WTC11 (cell line): ENCODE results near the gene TEKT5. TPM values are rescaled to one million over a fixed set of nuclear protein-coding genes. Genes with fewer than 3 reads are reported as not detected.

Experiments
- ATAC-seq: fragments of 200-7000 bp; cut with Tn5 transposase; 2 replicates; pipeline ENCODE4 v1.10.0; 2021; ENCODE audit warnings: mild to moderate bottlenecking, moderate library complexity
- CTCF ChIA-PET: fragments of 300-600 bp; sonication (Branson Sonifier 250); formaldehyde crosslinking; loops from one replicate; lab custom pipeline; 2021; ENCODE audit warnings: antibody characterized with exemption; lab: Charles Lee
- POLR2A ChIA-PET: fragments of 350-600 bp; sonication (Branson Sonifier 250); formaldehyde crosslinking; loops from one replicate; lab custom pipeline; 2021; ENCODE audit warnings: antibody characterized with exemption; lab: Charles Lee
- DNase-seq: peaks from one replicate; pipeline ENCODE4 v3.0.0; 2021; ENCODE audit warnings: low spot score
- H3K27ac Mint-ChIP-seq: 2 replicates; pipeline ENCODE4 v1.8.0; 2021; ENCODE audit warnings: mixed read lengths
- H3K27me3 Mint-ChIP-seq: 2 replicates; pipeline ENCODE4 v1.8.0; 2021; ENCODE audit warnings: low read depth, mild to moderate bottlenecking, moderate library complexity, mixed read lengths
- H3K36me3 Mint-ChIP-seq: 2 replicates; pipeline ENCODE4 v1.8.0; 2021; ENCODE audit warnings: mixed read lengths
- H3K4me1 Mint-ChIP-seq: 2 replicates; pipeline ENCODE4 v1.8.0; 2022; ENCODE audit warnings: mixed read lengths
- H3K4me3 Mint-ChIP-seq: 2 replicates; pipeline ENCODE4 v1.8.0; 2021; ENCODE audit warnings: mild to moderate bottlenecking, moderate library complexity, mixed read lengths
- H3K9me3 Mint-ChIP-seq: 2 replicates; pipeline ENCODE4 v1.8.0; 2021; ENCODE audit warnings: mixed read lengths
- ETV6 ChIP-seq: sonication (generic); formaldehyde crosslinking; IDR thresholded peaks from 2 replicates; pipeline ENCODE4 v1.8.1; 2022; ENCODE audit warnings: mild to moderate bottlenecking, missing genetic modification reagents
- FOXP1 ChIP-seq: sonication (generic); formaldehyde crosslinking; IDR thresholded peaks from 2 replicates; pipeline ENCODE4 v1.8.0; 2022; ENCODE audit warnings: missing genetic modification reagents, mild to moderate bottlenecking, moderate library complexity, borderline replicate concordance
- GABPB1 ChIP-seq: sonication (generic); formaldehyde crosslinking; IDR thresholded peaks from 2 replicates; pipeline ENCODE4 v1.8.1; 2023; ENCODE audit warnings: mild to moderate bottlenecking, missing genetic modification reagents
- KAT7 ChIP-seq: sonication (generic); formaldehyde crosslinking; IDR thresholded peaks from 2 replicates; pipeline ENCODE4 v1.8.1; 2023; ENCODE audit warnings: missing genetic modification reagents, mild to moderate bottlenecking, borderline replicate concordance
- MYBL2 ChIP-seq: sonication (generic); formaldehyde crosslinking; IDR thresholded peaks from 2 replicates; pipeline ENCODE4 v1.8.1; 2023; ENCODE audit warnings: mild to moderate bottlenecking, moderate library complexity, missing genetic modification reagents
- NFE2L1 ChIP-seq: sonication (generic); formaldehyde crosslinking; IDR thresholded peaks from 2 replicates; pipeline ENCODE4 v1.8.1; 2023; ENCODE audit warnings: missing genetic modification reagents
- OVOL2 ChIP-seq: fragments of 250-450 bp; sonication (Bioruptor Pico); IDR thresholded peaks from 2 replicates; pipeline ENCODE4 v1.9.0; 2021; ENCODE audit warnings: mild to moderate bottlenecking, borderline replicate concordance
- TEAD1 ChIP-seq: sonication (generic); formaldehyde crosslinking; IDR thresholded peaks from 2 replicates; pipeline ENCODE4 v1.8.0; 2022; ENCODE audit warnings: mild to moderate bottlenecking, missing genetic modification reagents
- ZBTB21 ChIP-seq: sonication (generic); formaldehyde crosslinking; IDR thresholded peaks from 2 replicates; pipeline ENCODE4 v1.8.1; 2023; ENCODE audit warnings: mild to moderate bottlenecking, missing genetic modification reagents, borderline replicate concordance
- total RNA-seq: library from RNA; stranded (reverse); gene quantifications from 3 replicates; pipeline ENCODE4 v1.2.3, GENCODE V29; 2021
- TF ChIP-seq, protein P1 (sequence below): sonication (generic); formaldehyde crosslinking; IDR thresholded peaks from 2 replicates; pipeline ENCODE4 v1.8.0; 2023; ENCODE audit warnings: missing genetic modification reagents
- TF ChIP-seq, protein P2 (sequence below): sonication (generic); formaldehyde crosslinking; IDR thresholded peaks from 2 replicates; pipeline ENCODE4 v1.8.1; 2022; ENCODE audit warnings: missing genetic modification reagents, borderline replicate concordance
- TF ChIP-seq, protein P3 (sequence below): sonication (generic); formaldehyde crosslinking; IDR thresholded peaks from 2 replicates; pipeline ENCODE4 v1.8.1; 2023; ENCODE audit warnings: mild to moderate bottlenecking, moderate library complexity, missing genetic modification reagents
- TF ChIP-seq, protein P4 (sequence below): sonication (generic); formaldehyde crosslinking; IDR thresholded peaks from 2 replicates; pipeline ENCODE4 v1.8.1; 2023; ENCODE audit warnings: mild to moderate bottlenecking, missing genetic modification reagents, borderline replicate concordance
- TF ChIP-seq, protein P5 (sequence below): sonication (generic); formaldehyde crosslinking; IDR thresholded peaks from 2 replicates; pipeline ENCODE4 v1.8.0; 2022; ENCODE audit warnings: mild to moderate bottlenecking, missing genetic modification reagents
- TF ChIP-seq, protein P6 (sequence below): sonication (generic); formaldehyde crosslinking; IDR thresholded peaks from 2 replicates; pipeline ENCODE4 v1.8.0; 2022; ENCODE audit warnings: mild to moderate bottlenecking, missing genetic modification reagents
- TF ChIP-seq, protein P7 (sequence below): sonication (generic); formaldehyde crosslinking; IDR thresholded peaks from 2 replicates; pipeline ENCODE4 v1.8.1; 2022; ENCODE audit warnings: mild to moderate bottlenecking, moderate library complexity, missing genetic modification reagents
- TF ChIP-seq, protein P8 (sequence below): fragments of 250-450 bp; sonication (Bioruptor Pico); IDR thresholded peaks from 2 replicates; pipeline ENCODE4 v1.9.0; 2021; ENCODE audit warnings: mild to moderate bottlenecking, borderline replicate concordance

TEKT5 gene
- total RNA-seq, 1 experiment from 2014 or later = 1.1 TPM

DNA sequence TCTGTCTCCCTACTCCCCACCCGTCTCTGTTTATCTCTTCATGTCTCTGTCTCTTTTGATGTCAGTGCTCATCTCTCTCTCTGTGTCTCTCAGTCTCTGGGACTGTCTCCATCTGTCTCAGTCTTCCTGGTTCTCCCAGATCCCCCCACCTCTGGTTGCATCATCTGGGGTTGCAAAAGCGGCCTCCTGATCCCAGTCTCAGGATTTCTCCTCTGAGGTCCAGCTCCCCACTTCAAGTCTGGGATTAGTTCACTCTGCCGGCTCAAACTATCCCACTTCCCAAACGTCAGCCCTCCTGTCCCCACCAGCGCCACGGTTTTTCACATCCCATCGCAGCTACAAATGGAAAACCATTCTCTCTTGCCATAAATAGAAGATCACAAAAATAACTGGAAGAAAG lies 9.0 kb downstream of the TEKT5 start:
- 0 out of 2 replicates have a peak, but pooled peaks cover 2% of the 10 kb centered on the region for H3K4me1 Mint-ChIP-seq
- ChIA-PET POLR2A (no interaction called here), CTCF (no interaction called here)
- no peak for DNase-seq
- H3K27me3 Mint-ChIP-seq = no peaks in the 10 kb centered on the region; the same call in 1 of the 2 replicates
- ATAC-seq = no peak
- no peaks in the 10 kb centered on the region for H3K36me3 Mint-ChIP-seq
- H3K4me3 Mint-ChIP-seq = no peak overlapping the region
- H3K9me3 Mint-ChIP-seq = no peaks in the 10 kb centered on the region
- TF ChIP-seq KAT7 = no peak
- peak; percentile 77; the same call in 1 of the 2 replicates for TF ChIP-seq GABPB1 (CRISPR knock-in tag)
- H3K27ac Mint-ChIP-seq = no peak overlapping the region

DNA sequence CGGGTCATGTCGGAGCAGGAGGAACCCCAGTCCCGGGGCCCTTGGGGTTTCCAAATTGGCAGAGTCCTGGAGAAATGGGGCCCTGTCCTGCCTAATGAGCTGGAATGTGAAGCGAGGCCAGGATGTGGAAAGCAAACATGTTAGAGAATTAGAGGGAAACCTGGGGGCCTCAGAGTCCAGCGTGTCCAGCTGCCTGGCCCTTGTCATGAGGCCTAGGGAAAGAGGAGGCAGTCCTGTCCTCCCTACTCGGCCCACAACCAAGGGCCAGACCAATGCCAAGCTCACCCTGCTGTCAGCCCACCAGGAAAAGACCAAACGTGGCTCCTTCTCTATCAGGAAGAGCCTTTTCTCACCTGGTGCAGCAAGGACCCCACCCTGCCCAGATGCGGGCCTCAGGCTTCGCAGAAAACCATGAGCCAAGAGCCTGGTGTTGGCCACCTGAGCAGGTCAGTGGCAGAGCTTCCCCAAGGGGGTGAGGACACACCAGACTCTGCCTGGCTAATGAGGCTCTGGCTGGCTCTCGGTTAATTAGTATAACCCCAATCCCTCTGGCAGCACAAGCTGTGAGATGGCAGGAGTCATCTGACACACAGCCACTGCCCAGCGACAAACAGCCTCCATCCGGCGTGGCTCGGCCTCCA lies 10.1 kb downstream of the TEKT5 start:
- H3K27me3 Mint-ChIP-seq = no peaks in the 10 kb centered on the region; the same call in 1 of the 2 replicates
- ChIA-PET POLR2A (no interaction called here), CTCF (no interaction called here)
- H3K9me3 Mint-ChIP-seq = no peaks in the 10 kb centered on the region
- H3K4me3 Mint-ChIP-seq = no peak overlapping the region
- H3K36me3 Mint-ChIP-seq = no peaks in the 10 kb centered on the region
- no peak for ATAC-seq
- 0 out of 2 replicates have a peak, but pooled peaks cover 2% of the 10 kb centered on the region for H3K4me1 Mint-ChIP-seq
- DNase-seq = no peak
- H3K27ac Mint-ChIP-seq = no peak overlapping the region
- TF ChIP-seq ZBTB21 (no peak), MYBL2 (no peak), ETV6 (CRISPR knock-in tag) (no peak), TEAD1 (CRISPR knock-in tag) (no peak), KAT7 (no peak), OVOL2 (CRISPR knock-in tag) (no peak), FOXP1 (CRISPR knock-in tag) (no peak), NFE2L1 (no peak)
- TF ChIP-seq, protein P1, sequence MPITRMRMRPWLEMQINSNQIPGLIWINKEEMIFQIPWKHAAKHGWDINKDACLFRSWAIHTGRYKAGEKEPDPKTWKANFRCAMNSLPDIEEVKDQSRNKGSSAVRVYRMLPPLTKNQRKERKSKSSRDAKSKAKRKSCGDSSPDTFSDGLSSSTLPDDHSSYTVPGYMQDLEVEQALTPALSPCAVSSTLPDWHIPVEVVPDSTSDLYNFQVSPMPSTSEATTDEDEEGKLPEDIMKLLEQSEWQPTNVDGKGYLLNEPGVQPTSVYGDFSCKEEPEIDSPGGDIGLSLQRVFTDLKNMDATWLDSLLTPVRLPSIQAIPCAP (CRISPR knock-in tag) = no peak
- TF ChIP-seq, protein P2, sequence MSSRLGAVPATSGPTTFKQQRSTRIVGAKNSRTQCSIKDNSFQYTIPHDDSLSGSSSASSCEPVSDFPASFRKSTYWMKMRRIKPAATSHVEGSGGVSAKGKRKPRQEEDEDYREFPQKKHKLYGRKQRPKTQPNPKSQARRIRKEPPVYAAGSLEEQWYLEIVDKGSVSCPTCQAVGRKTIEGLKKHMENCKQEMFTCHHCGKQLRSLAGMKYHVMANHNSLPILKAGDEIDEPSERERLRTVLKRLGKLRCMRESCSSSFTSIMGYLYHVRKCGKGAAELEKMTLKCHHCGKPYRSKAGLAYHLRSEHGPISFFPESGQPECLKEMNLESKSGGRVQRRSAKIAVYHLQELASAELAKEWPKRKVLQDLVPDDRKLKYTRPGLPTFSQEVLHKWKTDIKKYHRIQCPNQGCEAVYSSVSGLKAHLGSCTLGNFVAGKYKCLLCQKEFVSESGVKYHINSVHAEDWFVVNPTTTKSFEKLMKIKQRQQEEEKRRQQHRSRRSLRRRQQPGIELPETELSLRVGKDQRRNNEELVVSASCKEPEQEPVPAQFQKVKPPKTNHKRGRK (CRISPR knock-in tag) = no peak
- TF ChIP-seq, protein P3, sequence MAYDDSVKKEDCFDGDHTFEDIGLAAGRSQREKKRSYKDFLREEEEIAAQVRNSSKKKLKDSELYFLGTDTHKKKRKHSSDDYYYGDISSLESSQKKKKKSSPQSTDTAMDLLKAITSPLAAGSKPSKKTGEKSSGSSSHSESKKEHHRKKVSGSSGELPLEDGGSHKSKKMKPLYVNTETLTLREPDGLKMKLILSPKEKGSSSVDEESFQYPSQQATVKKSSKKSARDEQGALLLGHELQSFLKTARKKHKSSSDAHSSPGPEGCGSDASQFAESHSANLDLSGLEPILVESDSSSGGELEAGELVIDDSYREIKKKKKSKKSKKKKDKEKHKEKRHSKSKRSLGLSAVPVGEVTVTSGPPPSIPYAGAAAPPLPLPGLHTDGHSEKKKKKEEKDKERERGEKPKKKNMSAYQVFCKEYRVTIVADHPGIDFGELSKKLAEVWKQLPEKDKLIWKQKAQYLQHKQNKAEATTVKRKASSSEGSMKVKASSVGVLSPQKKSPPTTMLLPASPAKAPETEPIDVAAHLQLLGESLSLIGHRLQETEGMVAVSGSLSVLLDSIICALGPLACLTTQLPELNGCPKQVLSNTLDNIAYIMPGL = no peak
- TF ChIP-seq, protein P4, sequence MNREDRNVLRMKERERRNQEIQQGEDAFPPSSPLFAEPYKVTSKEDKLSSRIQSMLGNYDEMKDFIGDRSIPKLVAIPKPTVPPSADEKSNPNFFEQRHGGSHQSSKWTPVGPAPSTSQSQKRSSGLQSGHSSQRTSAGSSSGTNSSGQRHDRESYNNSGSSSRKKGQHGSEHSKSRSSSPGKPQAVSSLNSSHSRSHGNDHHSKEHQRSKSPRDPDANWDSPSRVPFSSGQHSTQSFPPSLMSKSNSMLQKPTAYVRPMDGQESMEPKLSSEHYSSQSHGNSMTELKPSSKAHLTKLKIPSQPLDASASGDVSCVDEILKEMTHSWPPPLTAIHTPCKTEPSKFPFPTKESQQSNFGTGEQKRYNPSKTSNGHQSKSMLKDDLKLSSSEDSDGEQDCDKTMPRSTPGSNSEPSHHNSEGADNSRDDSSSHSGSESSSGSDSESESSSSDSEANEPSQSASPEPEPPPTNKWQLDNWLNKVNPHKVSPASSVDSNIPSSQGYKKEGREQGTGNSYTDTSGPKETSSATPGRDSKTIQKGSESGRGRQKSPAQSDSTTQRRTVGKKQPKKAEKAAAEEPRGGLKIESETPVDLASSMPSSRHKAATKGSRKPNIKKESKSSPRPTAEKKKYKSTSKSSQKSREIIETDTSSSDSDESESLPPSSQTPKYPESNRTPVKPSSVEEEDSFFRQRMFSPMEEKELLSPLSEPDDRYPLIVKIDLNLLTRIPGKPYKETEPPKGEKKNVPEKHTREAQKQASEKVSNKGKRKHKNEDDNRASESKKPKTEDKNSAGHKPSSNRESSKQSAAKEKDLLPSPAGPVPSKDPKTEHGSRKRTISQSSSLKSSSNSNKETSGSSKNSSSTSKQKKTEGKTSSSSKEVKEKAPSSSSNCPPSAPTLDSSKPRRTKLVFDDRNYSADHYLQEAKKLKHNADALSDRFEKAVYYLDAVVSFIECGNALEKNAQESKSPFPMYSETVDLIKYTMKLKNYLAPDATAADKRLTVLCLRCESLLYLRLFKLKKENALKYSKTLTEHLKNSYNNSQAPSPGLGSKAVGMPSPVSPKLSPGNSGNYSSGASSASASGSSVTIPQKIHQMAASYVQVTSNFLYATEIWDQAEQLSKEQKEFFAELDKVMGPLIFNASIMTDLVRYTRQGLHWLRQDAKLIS = no peak
- TF ChIP-seq, protein P5, sequence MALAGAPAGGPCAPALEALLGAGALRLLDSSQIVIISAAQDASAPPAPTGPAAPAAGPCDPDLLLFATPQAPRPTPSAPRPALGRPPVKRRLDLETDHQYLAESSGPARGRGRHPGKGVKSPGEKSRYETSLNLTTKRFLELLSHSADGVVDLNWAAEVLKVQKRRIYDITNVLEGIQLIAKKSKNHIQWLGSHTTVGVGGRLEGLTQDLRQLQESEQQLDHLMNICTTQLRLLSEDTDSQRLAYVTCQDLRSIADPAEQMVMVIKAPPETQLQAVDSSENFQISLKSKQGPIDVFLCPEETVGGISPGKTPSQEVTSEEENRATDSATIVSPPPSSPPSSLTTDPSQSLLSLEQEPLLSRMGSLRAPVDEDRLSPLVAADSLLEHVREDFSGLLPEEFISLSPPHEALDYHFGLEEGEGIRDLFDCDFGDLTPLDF (CRISPR knock-in tag) = no peak
- TF ChIP-seq, protein P6, sequence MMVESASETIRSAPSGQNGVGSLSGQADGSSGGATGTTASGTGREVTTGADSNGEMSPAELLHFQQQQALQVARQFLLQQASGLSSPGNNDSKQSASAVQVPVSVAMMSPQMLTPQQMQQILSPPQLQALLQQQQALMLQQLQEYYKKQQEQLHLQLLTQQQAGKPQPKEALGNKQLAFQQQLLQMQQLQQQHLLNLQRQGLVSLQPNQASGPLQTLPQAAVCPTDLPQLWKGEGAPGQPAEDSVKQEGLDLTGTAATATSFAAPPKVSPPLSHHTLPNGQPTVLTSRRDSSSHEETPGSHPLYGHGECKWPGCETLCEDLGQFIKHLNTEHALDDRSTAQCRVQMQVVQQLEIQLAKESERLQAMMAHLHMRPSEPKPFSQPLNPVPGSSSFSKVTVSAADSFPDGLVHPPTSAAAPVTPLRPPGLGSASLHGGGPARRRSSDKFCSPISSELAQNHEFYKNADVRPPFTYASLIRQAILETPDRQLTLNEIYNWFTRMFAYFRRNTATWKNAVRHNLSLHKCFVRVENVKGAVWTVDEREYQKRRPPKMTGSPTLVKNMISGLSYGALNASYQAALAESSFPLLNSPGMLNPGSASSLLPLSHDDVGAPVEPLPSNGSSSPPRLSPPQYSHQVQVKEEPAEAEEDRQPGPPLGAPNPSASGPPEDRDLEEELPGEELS (CRISPR knock-in tag) = no peak
- TF ChIP-seq, protein P7, sequence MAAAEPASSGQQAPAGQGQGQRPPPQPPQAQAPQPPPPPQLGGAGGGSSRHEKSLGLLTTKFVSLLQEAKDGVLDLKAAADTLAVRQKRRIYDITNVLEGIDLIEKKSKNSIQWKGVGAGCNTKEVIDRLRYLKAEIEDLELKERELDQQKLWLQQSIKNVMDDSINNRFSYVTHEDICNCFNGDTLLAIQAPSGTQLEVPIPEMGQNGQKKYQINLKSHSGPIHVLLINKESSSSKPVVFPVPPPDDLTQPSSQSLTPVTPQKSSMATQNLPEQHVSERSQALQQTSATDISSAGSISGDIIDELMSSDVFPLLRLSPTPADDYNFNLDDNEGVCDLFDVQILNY (CRISPR knock-in tag) = no peak
- TF ChIP-seq, protein P8, sequence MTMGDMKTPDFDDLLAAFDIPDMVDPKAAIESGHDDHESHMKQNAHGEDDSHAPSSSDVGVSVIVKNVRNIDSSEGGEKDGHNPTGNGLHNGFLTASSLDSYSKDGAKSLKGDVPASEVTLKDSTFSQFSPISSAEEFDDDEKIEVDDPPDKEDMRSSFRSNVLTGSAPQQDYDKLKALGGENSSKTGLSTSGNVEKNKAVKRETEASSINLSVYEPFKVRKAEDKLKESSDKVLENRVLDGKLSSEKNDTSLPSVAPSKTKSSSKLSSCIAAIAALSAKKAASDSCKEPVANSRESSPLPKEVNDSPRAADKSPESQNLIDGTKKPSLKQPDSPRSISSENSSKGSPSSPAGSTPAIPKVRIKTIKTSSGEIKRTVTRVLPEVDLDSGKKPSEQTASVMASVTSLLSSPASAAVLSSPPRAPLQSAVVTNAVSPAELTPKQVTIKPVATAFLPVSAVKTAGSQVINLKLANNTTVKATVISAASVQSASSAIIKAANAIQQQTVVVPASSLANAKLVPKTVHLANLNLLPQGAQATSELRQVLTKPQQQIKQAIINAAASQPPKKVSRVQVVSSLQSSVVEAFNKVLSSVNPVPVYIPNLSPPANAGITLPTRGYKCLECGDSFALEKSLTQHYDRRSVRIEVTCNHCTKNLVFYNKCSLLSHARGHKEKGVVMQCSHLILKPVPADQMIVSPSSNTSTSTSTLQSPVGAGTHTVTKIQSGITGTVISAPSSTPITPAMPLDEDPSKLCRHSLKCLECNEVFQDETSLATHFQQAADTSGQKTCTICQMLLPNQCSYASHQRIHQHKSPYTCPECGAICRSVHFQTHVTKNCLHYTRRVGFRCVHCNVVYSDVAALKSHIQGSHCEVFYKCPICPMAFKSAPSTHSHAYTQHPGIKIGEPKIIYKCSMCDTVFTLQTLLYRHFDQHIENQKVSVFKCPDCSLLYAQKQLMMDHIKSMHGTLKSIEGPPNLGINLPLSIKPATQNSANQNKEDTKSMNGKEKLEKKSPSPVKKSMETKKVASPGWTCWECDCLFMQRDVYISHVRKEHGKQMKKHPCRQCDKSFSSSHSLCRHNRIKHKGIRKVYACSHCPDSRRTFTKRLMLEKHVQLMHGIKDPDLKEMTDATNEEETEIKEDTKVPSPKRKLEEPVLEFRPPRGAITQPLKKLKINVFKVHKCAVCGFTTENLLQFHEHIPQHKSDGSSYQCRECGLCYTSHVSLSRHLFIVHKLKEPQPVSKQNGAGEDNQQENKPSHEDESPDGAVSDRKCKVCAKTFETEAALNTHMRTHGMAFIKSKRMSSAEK = no peak
